ENCODE measurements around the gene STN1.

STN1 gene

GRCh38 chr10:103928784-103929183 is 10.8 kb upstream of the STN1 start:
- DNase-seq = no peak

GRCh38 chr10:103926722-103927319 is 8.8 kb upstream of the STN1 start:
- no peak for DNase-seq

- no peak for DNase-seq
These were observed 7.6 kb upstream of the STN1 start for GRCh38 chr10:103925591-103925990.

- DNase-seq = no peak
These were observed 5.5 kb upstream of the STN1 start for GRCh38 chr10:103923502-103923901.

GRCh38 chr10:103922659-103923058 is 4.7 kb upstream of the STN1 start:
- no peak for DNase-seq

GRCh38 chr10:103921750-103922195 is 3.8 kb upstream of the STN1 start:
- no peak for DNase-seq

GRCh38 chr10:103921248-103921647 is 3.3 kb upstream of the STN1 start:
- no peak for DNase-seq

- DNase-seq = no peak
These were observed 1.7 kb upstream of the STN1 start for GRCh38 chr10:103919648-103920025.

- no peak for DNase-seq
These were observed 507 bp downstream of the STN1 start for GRCh38 chr10:103917302-103918052.

GRCh38 chr10:103916876-103917275 is 1.1 kb downstream of the STN1 start:
- DNase-seq = no peak

GRCh38 chr10:103916254-103916653 is 1.7 kb downstream of the STN1 start:
- no peak for DNase-seq

- DNase-seq = no peak
These were observed 2.2 kb downstream of the STN1 start for GRCh38 chr10:103915796-103916195.

GRCh38 chr10:103912759-103913158 is 5.2 kb downstream of the STN1 start:
- DNase-seq = no peak

GRCh38 chr10:103911021-103911459 is 6.9 kb downstream of the STN1 start:
- DNase-seq = no peak

- DNase-seq = no peak
These were observed 7.5 kb downstream of the STN1 start for GRCh38 chr10:103910442-103911012.

GRCh38 chr10:103905441-103905840 is 12.5 kb downstream of the STN1 start:
- no peak for DNase-seq

- DNase-seq = no peak
These were observed 16.7 kb downstream of the STN1 start for GRCh38 chr10:103901299-103901698.

GRCh38 chr10:103899312-103899711 is 18.7 kb downstream of the STN1 start:
- no peak for DNase-seq

- DNase-seq = no peak
These were observed 20.7 kb downstream of the STN1 start for GRCh38 chr10:103897241-103897774.

GRCh38 chr10:103896225-103896624 is 21.8 kb downstream of the STN1 start:
- no peak for DNase-seq

GRCh38 chr10:103895411-103896186 is 22.4 kb downstream of the STN1 start:
- DNase-seq = no peak

- DNase-seq = no peak
These were observed 23.5 kb downstream of the STN1 start for GRCh38 chr10:103894441-103894864.

GRCh38 chr10:103893817-103894216 is 24.2 kb downstream of the STN1 start:
- DNase-seq = no peak
